GM19395 (cell line): ENCODE data around the gene REPS1.

ENCODE experiments used
- ATAC-seq: cut with Tn5 transposase; IDR thresholded peaks from one replicate; pipeline ENCODE4 v1.9.1; 2021; ENCODE audit warnings: mild to moderate bottlenecking, moderate library complexity; ENCODE audit not compliant: unreplicated experiment

Gene REPS1

DNA sequence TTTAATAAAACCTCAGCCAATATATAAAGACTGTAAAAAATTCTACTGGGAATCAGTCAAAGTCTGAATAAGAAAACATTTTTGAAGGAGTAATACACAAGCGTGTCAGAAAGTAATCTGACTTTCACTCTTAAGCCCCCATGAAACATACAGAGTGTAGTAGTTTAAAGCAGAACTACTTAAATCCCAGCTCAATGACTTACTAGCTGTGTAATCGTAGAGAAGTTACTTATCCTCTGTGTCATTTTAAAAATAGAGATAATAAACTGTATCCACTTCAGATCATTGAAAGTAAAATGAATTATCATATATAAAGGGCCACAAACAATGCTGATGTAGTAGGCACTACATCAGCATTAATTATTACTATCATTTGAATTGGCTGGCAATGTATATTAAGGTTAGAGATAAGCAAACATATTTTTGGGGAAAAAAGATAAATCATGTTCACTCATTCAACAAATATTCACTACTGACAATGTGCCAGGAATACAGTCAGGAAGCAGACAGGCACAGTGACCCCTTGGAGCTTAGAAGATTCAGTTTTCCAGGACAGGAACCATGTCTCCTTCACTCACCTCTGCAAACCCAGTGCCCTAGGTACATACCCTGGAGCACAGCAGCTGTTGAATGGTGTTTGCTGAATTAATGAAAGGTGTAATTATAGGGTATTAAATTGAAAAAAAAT is 14.4 kb downstream of the REPS1 start:
- no peak for ATAC-seq

- ATAC-seq = no peak
Observed at GRCh38 chr6:138972226-138972665, 15.8 kb downstream of the REPS1 start.

- no peak for ATAC-seq
Observed at GRCh38 chr6:138971601-138972000, 16.5 kb downstream of the REPS1 start.

DNA sequence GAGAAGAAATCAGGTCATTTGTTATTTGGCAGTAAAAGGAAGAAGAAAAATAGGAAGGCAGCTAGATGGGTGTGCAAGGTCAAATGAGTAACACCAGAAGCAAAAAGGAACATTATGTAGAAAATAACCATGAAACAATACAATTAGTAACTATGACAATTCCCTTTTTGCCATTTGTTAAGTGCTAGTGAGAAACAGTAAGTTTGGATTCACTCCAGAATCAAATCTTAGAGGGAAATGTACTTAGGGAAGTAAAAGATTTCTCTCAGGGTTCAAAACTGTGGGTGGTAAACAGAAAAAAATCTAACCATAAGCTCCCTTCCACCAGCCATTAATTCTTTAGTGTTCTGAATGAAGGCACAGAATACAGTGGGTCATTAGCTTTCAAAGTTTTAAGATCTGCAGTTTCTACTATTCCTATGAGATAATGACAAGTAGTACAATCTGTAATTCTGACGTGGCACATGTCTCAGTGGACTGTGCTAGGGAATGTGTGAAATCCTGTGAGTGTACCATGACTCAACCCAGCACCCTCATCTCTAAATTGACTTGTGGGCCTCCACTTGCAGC is 17.1 kb downstream of the REPS1 start:
- ATAC-seq = no peak

- no peak for ATAC-seq
Observed at GRCh38 chr6:138970159-138970558, 17.9 kb downstream of the REPS1 start.

DNA sequence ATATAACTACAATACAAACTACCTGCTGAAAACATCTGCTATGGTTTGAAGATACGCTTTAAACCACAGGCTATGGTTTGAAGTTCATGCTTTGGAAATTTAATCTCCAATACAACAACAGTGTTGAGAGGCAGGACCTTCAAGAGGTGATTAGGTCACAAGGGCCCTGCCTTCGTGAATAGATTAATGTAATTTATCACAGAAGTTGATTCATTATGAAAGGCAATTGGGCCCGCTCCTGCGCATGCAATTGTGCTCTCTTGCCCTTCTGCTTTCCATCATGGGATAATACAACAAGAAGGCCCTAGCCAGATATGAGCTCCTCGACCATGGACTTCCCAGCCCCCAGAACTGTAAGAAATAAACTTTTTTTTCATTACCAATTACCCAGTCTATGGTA is 21.2 kb downstream of the REPS1 start:
- ATAC-seq = no peak

- no peak for ATAC-seq
Observed at GRCh38 chr6:138965971-138966370, 22.1 kb downstream of the REPS1 start.

DNA sequence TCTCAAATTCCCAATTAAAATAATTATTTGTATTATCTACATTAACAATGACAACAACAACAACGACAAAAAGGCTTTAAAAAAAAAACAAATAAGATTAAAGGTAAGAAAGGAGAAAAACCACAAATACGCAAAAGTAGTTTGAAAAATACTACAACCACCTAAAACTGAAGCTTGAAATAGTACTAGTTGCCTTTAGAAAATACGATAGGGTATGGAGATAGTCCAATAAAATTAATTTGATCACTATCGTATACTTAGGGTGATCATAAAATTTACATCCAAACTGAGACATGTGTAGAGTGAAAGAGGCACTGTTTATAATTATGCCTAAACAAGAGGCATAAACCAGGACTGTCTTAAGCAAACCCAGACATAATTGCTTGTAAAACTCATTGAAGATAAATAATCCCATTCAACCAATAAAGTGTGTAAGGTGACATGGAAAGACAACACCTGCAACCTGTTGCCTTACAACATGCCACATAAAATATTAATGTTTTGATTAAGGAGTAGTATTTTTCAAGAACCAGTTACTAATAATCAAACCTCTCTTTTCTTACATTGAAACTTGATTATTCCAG is 22.7 kb downstream of the REPS1 start:
- ATAC-seq = no peak

DNA sequence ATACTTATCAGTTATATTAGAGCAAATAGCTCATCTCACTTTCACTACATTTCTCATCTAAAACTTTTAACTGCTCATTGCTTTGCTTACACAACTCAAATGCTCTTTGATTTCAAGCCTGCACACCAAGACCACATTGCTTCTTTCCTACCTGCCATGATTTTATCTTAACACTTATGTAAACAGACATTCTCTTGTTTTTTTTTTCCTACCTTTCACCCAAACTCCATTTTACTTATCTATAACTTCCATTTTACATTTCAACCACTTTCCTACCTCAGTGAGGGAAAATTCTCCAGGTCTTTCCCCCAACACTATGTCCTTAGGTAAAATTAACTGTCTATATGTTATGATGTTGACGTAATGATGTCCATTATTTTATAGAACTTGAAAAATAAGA is 24.0 kb downstream of the REPS1 start:
- no peak for ATAC-seq

- no peak for ATAC-seq
Observed at GRCh38 chr6:138963531-138963930, 24.5 kb downstream of the REPS1 start.

GRCh38 chr6:138963119-138963518 is 24.9 kb downstream of the REPS1 start:
- no peak for ATAC-seq

DNA sequence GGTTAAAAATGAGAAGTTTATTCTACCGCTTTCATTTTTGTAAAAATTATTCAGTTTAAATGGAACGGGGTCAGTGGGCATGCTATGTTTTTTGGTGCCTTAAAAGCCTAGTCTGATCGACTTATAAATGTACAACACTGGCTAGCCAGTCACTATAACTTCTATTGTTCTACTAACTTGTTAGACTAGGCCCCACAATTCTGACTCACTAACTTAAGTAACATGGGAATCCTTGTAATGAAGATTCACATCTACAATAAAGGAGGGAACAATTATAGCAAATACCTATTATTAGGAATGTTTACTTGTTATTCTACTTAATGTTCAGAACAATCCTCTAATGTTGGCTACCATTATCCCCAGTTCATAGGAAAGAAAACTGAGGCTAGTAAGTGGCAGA is 28.5 kb downstream of the REPS1 start:
- ATAC-seq = no peak

DNA sequence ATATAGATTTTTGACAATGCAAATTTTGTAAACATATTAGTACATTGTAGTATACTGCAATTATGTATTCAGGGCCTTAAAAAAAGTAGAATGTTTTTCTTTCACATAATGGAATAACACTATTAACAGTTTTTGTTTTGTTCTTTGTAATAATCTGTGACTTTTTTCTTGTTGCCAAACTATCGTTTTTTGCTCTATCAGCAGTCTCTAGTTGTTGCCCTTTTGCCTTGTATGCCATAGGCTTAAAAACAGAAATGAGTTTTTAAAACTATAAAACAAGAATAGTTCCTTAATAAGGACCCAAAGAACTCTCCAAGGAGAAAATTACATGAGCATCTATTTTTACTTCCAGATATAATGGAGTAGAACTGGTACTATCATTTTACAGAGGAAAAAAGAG is 29.5 kb downstream of the REPS1 start:
- ATAC-seq = no peak

DNA sequence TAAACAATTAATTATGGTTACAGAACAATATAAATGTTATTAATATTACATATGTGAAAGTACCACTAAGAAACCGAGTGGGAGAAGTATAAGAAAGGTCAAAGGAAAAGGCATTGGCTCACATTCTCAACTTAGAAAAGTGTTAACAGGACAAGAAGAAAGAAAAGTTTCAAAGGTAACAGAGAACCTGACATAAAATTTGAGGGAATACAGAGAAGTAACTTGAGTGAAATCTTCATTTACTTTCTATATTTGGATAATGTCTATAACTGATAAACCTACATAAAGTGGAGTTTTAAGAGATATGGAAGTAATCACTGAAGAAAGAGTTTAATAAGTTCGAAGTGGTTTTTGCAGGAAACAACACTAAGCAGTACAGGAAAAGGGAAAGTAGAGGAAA is 30.1 kb downstream of the REPS1 start:
- no peak for ATAC-seq

- no peak for ATAC-seq
Observed at GRCh38 chr6:138957484-138957883, 30.6 kb downstream of the REPS1 start.

- ATAC-seq = no peak
Observed at GRCh38 chr6:138956244-138956924, 31.7 kb downstream of the REPS1 start.

DNA sequence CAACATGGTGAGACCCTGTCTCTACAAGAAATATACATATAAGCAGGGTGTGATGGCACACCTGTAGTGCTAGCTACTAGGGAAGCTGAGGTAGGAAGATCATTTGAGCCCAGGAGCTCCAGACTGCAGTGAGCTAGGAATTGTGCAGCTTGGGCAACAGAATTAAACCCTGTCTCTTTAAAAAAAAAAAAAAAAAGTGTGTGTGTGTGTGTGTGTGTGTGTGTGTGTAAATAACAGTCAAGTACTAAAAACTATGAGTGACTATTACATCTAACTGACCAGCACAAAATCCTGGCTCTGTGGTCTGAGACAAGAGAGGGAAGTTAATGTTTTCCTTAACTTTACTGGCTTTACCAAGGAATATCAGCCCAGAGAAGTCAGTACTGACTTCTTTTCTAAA is 32.8 kb downstream of the REPS1 start:
- ATAC-seq = no peak

GRCh38 chr6:138953451-138953850 is 34.6 kb downstream of the REPS1 start:
- ATAC-seq = no peak

GRCh38 chr6:138948546-138949179 is 39.4 kb downstream of the REPS1 start:
- ATAC-seq = no peak

DNA sequence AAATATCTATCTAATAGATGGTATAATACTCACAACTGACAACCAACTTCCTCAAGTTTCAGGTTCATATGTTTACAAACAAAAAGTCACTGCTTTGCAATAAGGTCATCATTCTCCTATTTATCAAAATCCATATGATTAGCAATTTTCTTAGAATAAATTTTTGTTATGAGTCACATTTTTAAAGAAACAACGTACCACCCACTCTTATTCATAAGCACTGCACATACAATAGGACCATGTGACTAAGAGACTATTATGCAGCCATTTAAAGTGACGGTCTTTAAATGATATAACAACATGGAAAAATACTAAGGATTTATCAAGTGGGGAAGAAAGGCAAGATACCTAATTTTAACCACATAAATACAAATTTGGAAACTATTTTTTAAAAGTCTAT is 40.0 kb downstream of the REPS1 start:
- ATAC-seq = no peak

DNA sequence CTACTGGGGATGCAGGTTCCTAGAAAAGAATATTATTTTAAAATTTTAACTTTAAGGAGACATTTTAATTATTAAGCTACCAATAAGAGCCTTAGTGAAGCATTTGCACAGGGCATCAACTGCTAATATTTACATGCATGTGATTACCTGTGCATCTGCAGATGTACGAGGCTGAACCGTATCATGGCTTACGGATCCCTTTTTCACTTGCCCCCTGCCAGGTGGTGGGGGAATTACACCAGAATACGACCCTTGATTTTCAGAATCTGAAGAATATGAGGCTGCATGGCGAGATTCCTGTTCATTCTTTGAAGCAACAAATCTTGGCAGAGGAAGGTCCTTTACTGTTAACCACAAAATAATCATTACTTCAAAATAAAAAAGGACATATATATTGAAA is 42.7 kb downstream of the REPS1 start:
- no peak for ATAC-seq

GRCh38 chr6:138944412-138944811 is 43.6 kb downstream of the REPS1 start:
- no peak for ATAC-seq
